Retinal pigment epithelial cell (primary cell): ENCODE data around the gene CBR3.

Source experiments
- DNase-seq: peaks from one replicate; pipeline ENCODE4 v3.0.0-alpha.2; 2010; ENCODE audit warnings: low read depth
- H3K4me3 ChIP-seq: 2 replicates; pipeline ENCODE4 v1.5.1; 2011; ENCODE audit warnings: mild to moderate bottlenecking, low read length, control low read depth, moderate library complexity
- TF ChIP-seq, protein P1 (sequence below): conservative IDR thresholded peaks from 2 replicates; pipeline ENCODE4 v1.5.1; 2011; ENCODE audit warnings: low read depth, low read length, control low read depth, inconsistent platforms

The CBR3 gene

DNA sequence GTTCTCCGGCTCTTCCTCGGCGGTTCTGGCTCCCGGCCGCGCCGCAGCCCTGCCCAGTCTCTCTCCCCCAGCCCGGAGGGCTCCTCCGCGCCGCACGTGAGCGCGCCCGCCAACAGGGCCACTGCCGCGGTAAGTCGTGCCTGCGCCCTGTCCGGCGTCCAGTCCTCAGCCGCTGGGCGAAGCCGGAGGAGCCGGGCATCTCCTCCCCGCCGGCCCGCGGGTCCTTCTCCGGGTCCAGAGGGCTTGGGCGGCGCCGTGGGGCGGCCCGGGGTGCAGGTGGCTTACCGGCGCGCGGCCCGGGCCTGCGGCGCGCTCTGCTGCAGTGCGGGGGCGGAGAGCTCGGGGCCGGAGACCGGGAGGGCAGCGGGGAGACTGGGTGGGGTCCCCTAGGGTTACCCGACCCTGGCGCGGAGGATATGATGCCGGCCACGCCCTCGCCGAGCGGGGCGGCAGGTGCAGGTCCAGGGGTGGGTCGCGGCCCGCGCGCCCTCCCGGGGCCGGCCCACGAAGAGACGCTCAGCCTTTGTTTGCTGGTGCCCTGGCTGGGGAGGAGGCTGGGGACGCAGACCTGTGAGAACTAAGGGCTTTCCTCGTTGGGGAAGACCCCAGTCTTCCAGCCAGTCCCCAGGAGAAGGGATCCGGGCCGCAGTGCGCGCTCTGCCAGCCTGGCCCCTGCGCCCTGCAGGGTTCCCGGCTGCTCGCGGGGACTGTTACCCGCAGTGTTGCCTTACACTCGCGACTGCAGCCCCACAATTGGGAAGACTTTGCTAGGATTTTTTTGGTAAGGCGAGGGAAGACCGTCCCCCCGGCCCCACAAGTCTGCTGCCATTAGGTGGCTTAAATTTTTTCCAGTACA is 22.2 kb downstream of the CBR3 start, which contains the start of gene DOP1B:
Gene DOP1B, plus strand, starts transcription at position 10 of the 856 bp plus-strand sequence. CDS start 7,910 bp downstream, outside the sequence.
- DNase-seq, result no peak
- TF ChIP-seq, protein P1, sequence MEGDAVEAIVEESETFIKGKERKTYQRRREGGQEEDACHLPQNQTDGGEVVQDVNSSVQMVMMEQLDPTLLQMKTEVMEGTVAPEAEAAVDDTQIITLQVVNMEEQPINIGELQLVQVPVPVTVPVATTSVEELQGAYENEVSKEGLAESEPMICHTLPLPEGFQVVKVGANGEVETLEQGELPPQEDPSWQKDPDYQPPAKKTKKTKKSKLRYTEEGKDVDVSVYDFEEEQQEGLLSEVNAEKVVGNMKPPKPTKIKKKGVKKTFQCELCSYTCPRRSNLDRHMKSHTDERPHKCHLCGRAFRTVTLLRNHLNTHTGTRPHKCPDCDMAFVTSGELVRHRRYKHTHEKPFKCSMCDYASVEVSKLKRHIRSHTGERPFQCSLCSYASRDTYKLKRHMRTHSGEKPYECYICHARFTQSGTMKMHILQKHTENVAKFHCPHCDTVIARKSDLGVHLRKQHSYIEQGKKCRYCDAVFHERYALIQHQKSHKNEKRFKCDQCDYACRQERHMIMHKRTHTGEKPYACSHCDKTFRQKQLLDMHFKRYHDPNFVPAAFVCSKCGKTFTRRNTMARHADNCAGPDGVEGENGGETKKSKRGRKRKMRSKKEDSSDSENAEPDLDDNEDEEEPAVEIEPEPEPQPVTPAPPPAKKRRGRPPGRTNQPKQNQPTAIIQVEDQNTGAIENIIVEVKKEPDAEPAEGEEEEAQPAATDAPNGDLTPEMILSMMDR, result no peak
- H3K4me3 ChIP-seq, result peak within 1 kb of the TSS; percentile 63

- no peak overlapping the region for H3K4me3 ChIP-seq
- TF ChIP-seq, protein P1, result no peak
- DNase-seq, result no peak
Observed at GRCh38 chr21:36159356-36159921, 24.6 kb downstream of the CBR3 start.

DNA sequence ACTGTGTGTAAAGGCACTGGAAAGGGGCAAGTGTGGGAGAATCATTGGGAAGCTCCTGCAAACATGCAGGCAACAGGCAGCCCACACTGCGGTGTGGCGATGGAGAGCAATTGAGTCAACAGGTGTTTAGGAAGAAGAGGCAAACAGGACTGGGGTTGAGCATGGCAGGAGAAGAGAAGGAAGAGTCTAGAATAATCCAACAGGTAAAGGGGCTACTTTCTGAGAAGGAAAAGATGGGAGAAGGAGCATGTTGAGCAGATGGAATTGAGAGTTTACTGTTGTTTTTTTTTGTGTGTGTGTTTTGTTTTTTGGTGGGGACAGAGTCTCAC is 25.9 kb downstream of the CBR3 start:
- no peak for DNase-seq
- no peak overlapping the region for H3K4me3 ChIP-seq
- TF ChIP-seq, protein P1, result no peak

DNA sequence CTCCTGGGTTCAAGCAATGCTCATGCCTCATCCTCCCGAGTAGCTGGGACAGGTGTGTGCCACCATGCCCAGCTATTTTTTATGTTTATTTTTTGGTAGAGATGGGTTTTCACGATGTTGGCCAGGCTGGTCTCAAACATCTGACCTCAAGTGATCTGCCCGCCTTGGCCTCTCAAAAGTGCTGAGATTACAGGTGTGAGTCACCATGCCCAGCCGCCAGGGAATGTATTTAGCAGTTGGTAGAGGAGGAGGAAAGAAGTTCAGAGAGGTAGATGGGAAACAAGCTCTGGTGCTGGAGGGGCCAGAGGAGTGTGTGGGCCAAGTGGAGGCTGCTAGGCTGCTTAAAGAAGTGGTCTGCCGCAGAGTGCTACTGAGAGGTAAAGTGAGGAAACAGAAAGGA is 27.8 kb downstream of the CBR3 start:
- DNase-seq, result no peak
- TF ChIP-seq, protein P1, result no peak
- H3K4me3 ChIP-seq, result no peak overlapping the region

GRCh38 chr21:36163750-36164741 is 29.2 kb downstream of the CBR3 start:
- DNase-seq, result no peak
- TF ChIP-seq, protein P1, result no peak

DNA sequence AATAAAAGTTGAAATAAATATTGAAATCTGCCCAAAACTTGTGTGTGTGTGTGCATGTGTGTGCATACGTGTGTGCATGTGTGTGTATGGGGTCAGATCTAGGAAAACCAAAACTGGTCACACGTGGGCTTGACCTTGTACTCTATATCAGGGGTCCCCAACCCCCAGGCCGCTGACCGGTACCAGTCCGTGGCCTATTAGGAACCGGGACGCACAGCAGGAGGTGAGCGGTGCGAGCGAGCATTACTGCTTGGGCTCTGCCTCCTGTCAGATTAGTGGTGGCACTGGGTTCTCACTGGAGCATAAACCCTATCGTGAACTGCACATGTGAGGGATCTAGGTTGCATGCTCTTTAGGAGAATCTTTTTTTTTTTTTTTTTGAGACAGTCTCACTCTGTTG is 30.5 kb downstream of the CBR3 start:
- DNase-seq, result no peak
- TF ChIP-seq, protein P1, result no peak
- no peak overlapping the region for H3K4me3 ChIP-seq

More at GRCh38 chr21:36163750-36164741, 29.2 kb downstream of the CBR3 start:
- no peak overlapping the region for H3K4me3 ChIP-seq
